B cell (primary cell): Measurements from ENCODE around the gene TMEM14C. TPM values are rescaled to one million over a fixed set of nuclear protein-coding genes. Genes with fewer than 3 reads are reported as not detected.

ENCODE experiments used
- ATAC-seq: fragments of 200-7000 bp; cut with Tn5 transposase; one replicate; pipeline ENCODE4 v1.10.0; 2021; ENCODE audit warnings: low read depth, mild to moderate bottlenecking, moderate number of reproducible peaks, moderate library complexity
- CTCF ChIA-PET: fragments of 350-600 bp; sonication (Branson Sonifier 250); formaldehyde crosslinking; loops from one replicate; lab custom pipeline; 2021; ENCODE audit warnings: antibody characterized with exemption, inconsistent platforms; lab: Charles Lee
- POLR2A ChIA-PET: fragments of 350-600 bp; sonication (Branson Sonifier 250); formaldehyde crosslinking; loops from one replicate; lab custom pipeline; 2021; ENCODE audit warnings: antibody characterized with exemption; lab: Charles Lee
- DNase-seq: peaks from one replicate; pipeline ENCODE4 v3.0.0; 2013
- H2AFZ ChIP-seq: 2 replicates; pipeline ENCODE4 v1.6.1; 2012; ENCODE audit warnings: mild to moderate bottlenecking, low read depth, low read length; ENCODE audit not compliant: insufficient read depth, poor library complexity, severe bottlenecking
- H3K27ac ChIP-seq, 2 donors: 1 replicate in 1 of 2; 2 replicates in 1 of 2; pipeline ENCODE4 v1.5.1; 2012 to 2013; ENCODE audit warnings: low read length in 2 of 2, mild to moderate bottlenecking in 2 of 2, moderate library complexity in 1 of 2
- H3K27me3 ChIP-seq, 4 experiments: fragments of 200-600 bp in 1 of 4; sonication (generic) in 1 of 4; replicated peaks in 1 of 4; 1 replicate in 2 of 4; 2 replicates in 2 of 4; pipeline versions ENCODE4 v1.6.1 to v1.7.0; 2013 to 2016; ENCODE audit warnings: low read length in 3 of 4, mild to moderate bottlenecking in 2 of 4, mixed read lengths in 1 of 4, moderate library complexity in 1 of 4; ENCODE audit not compliant: insufficient read depth in 4 of 4, control insufficient read depth in 3 of 4; ENCODE audit errors: control extremely low read depth in 1 of 4
- H3K36me3 ChIP-seq, 2 experiments: replicated peaks in 1 of 2; 1 replicate in 1 of 2; 2 replicates in 1 of 2; pipeline versions ENCODE4 v1.6.1 to v1.7.1; 2013; ENCODE audit warnings: low read length in 1 of 2; ENCODE audit not compliant: insufficient read depth in 2 of 2, control insufficient read depth in 1 of 2; ENCODE audit errors: control extremely low read depth in 1 of 2, extremely low read depth in 1 of 2
- H3K4me1 ChIP-seq, 2 donors: fragments of 200-600 bp in 1 of 2; sonication (generic) in 1 of 2; 1 replicate in 1 of 2; 2 replicates in 1 of 2; pipeline versions ENCODE4 v1.5.1 to v1.6.1; 2013 to 2017; ENCODE audit warnings: low read length in 2 of 2; ENCODE audit not compliant: control insufficient read depth in 2 of 2, insufficient read depth in 2 of 2
- H3K4me2 ChIP-seq: replicated peaks from 2 replicates; pipeline ENCODE3; 2012; ENCODE audit warnings: mild to moderate bottlenecking, low read depth, low read length; ENCODE audit not compliant: poor library complexity, severe bottlenecking
- H3K4me3 ChIP-seq, 5 experiments: fragments of 200-600 bp in 1 of 5; sonication (generic) in 1 of 5; 1 replicate in 3 of 5; 2 replicates in 2 of 5; pipeline versions ENCODE4 v1.5.1 to v1.7.0; 2011 to 2016; ENCODE audit warnings: low read length in 4 of 5, mild to moderate bottlenecking in 4 of 5, low read depth in 2 of 5, control low read depth in 1 of 5, moderate library complexity in 1 of 5; ENCODE audit not compliant: insufficient read depth in 1 of 5; ENCODE audit errors: control extremely low read depth in 1 of 5, extremely low read depth in 1 of 5
- H3K79me2 ChIP-seq: fragments of 200-600 bp; sonication (generic); one replicate; pipeline ENCODE4 v1.6.0; 2016; ENCODE audit warnings: low read length; ENCODE audit not compliant: control insufficient read depth, insufficient read depth
- H3K9ac ChIP-seq: fragments of 200-600 bp; sonication (generic); 2 replicates; pipeline ENCODE4 v1.6.1; 2017; ENCODE audit warnings: mild to moderate bottlenecking, low read length, moderate library complexity
- H3K9me3 ChIP-seq, 3 donors: one replicate each; pipeline versions ENCODE4 v1.6.1 to v1.7.1; 2013; ENCODE audit warnings: low read length in 2 of 3; ENCODE audit not compliant: control insufficient read depth in 2 of 3, insufficient read depth in 1 of 3; ENCODE audit errors: control extremely low read depth in 1 of 3
- H4K20me1 ChIP-seq: 2 replicates; pipeline ENCODE4 v1.6.0; 2012; ENCODE audit warnings: mild to moderate bottlenecking, low read length; ENCODE audit not compliant: insufficient read depth, control insufficient read depth, poor library complexity, severe bottlenecking
- H3K27ac Mint-ChIP-seq: one replicate; pipeline ENCODE4 v1.8.0; 2021; ENCODE audit warnings: mixed read lengths
- H3K27me3 Mint-ChIP-seq: one replicate; pipeline ENCODE4 v1.8.0; 2021; ENCODE audit warnings: mixed read lengths
- H3K4me1 Mint-ChIP-seq: one replicate; pipeline ENCODE4 v1.8.0; 2021; ENCODE audit warnings: mixed read lengths
- H3K4me3 Mint-ChIP-seq: one replicate; pipeline ENCODE4 v1.8.0; 2021; ENCODE audit warnings: mixed read lengths
- H3K9me3 Mint-ChIP-seq: one replicate; pipeline ENCODE4 v1.8.0; 2022; ENCODE audit warnings: mixed read lengths; ENCODE audit not compliant: insufficient read depth
- EZH2 ChIP-seq: IDR thresholded peaks from 2 replicates; pipeline ENCODE4 v1.6.1; 2012; ENCODE audit warnings: borderline replicate concordance, low read depth, mild to moderate bottlenecking, moderate library complexity, low read length; ENCODE audit not compliant: insufficient read depth, poor library complexity, severe bottlenecking
- WGBS: methylation state at CpG from one replicate; pipeline ENCODE4 v1.1.5; 2013; ENCODE audit warnings: missing lambda C conversion rate; ENCODE audit not compliant: insufficient coverage; 5-methylcytosine and 5-hydroxymethylcytosine counted together
- intact Hi-C: fragments of 100-400 bp; cut with micrococcal nuclease; formaldehyde crosslinking; loops from one replicate; pipeline ENCODE4 v1.10.0; 2022
- polyA plus RNA-seq: library from polyadenylated mRNA; depleted of rRNA; stranded (reverse); fragments of >200 nt; gene quantifications from 2 replicates; pipeline ENCODE4 v1.2.3, GENCODE V29; 2012
- total RNA-seq, 2 donors: library from RNA; stranded (reverse); fragments of 120-200 nt in 1 of 2; gene quantifications; 1 replicate in 1 of 2; 2 replicates in 1 of 2; pipeline versions ENCODE4 v1.2.3 to v1.2.4, GENCODE V29; 2013 to 2022
- TF ChIP-seq, protein P1 (sequence below): fragments of 200-600 bp; IDR thresholded peaks from one replicate; pipeline ENCODE4 v1.8.0; 2022; ENCODE audit warnings: antibody characterized with exemption, mild to moderate bottlenecking

TMEM14C gene
- total and polyA plus RNA-seq, 2 donors (not counting 1 experiment from before 2014, with no cell fraction given), result 31.7 to 39.1 TPM

DNA sequence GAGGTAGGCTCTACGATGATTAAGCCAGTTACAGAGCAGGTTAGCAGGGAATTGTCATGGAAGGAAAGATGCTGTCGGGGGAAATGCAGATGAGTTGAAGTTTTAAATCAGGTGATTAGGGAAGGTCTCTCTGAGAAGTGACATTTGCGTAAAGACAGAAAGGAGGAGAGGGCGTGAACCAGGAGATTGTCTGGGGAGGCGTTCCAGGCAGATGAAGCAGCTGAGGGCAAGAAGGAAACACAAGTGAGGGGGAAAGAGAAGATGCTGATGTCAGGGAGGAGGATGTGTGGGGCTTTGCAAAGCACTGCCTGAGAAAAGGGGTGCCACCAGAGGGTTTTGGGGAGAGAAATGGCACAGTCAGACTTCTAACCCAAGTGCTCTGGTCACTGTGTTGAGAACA is 22.2 kb downstream of the TMEM14C start:
- 96% methylated on average over 5 of the region's 5 CpGs for WGBS
- peaks cover 17 to 25% of the 10 kb centered on the region in 2 donors for H3K4me1 ChIP-seq
- Mint-ChIP-seq H3K9me3 (no peaks in the 10 kb centered on the region), H3K27me3 (no peaks in the 10 kb centered on the region), H3K4me1 (peaks cover 29% of the 10 kb centered on the region), H3K4me3 (no peak overlapping the region), H3K27ac (no peak overlapping the region)
- no peak overlapping the region for H3K9ac ChIP-seq
- TF ChIP-seq, protein P1, sequence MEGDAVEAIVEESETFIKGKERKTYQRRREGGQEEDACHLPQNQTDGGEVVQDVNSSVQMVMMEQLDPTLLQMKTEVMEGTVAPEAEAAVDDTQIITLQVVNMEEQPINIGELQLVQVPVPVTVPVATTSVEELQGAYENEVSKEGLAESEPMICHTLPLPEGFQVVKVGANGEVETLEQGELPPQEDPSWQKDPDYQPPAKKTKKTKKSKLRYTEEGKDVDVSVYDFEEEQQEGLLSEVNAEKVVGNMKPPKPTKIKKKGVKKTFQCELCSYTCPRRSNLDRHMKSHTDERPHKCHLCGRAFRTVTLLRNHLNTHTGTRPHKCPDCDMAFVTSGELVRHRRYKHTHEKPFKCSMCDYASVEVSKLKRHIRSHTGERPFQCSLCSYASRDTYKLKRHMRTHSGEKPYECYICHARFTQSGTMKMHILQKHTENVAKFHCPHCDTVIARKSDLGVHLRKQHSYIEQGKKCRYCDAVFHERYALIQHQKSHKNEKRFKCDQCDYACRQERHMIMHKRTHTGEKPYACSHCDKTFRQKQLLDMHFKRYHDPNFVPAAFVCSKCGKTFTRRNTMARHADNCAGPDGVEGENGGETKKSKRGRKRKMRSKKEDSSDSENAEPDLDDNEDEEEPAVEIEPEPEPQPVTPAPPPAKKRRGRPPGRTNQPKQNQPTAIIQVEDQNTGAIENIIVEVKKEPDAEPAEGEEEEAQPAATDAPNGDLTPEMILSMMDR, result no peak
- TF ChIP-seq EZH2, result no peak
- no peak overlapping the region for H2AFZ ChIP-seq
- no peaks in the 10 kb centered on the region for H4K20me1 ChIP-seq
- DNase-seq (no peak), ATAC-seq (no peak)
- ChIA-PET CTCF (no interaction called here), POLR2A (no interaction called here)
- H3K27me3 ChIP-seq, result no peaks in the 10 kb centered on the region
- H3K9me3 ChIP-seq, result no peaks in the 10 kb centered on the region
- no peak overlapping the region for H3K27ac ChIP-seq
- H3K79me2 ChIP-seq, result peaks cover 29% of the 10 kb centered on the region
- H3K36me3 ChIP-seq, result peaks cover 2 to 7% of the 10 kb centered on the region in 2 experiments
- H3K4me2 ChIP-seq, result no peak overlapping the region
- no peak overlapping the region for H3K4me3 ChIP-seq
- intact Hi-C loops, result loop anchor here (5.0 kb wide), 2 partner anchors 343 to 792 kb away; partner anchors contain the start of gene TMEM170B

DNA sequence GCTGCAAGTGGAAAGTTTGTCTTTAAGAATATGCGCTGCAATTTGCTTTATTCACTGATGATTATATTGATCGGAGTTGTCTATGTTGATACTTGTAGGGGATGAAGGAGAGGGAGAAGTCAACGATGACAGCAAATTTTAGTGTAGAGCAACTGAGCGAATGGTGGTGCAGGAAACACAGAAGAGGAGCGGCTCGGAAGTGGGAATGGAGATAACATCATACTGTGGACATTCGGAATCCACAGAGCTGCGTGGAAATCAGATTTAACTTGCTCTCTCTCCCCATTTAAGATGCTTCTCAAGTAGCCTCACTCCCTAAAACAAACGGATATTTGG is 24.0 kb downstream of the TMEM14C start:
- POLR2A ChIA-PET, result interaction anchor here (0.5 to 1.5 kb wide), 5 partner anchors 14 to 52 kb away, joined by 3 to 9 read pairs (median 3); partner anchors contain the start of genes C6orf52, PAK1IP1 and TMEM14C

More for the DNA sequence above, 24.0 kb downstream of the TMEM14C start:
- peaks cover 4 to 17% of the 10 kb centered on the region in 2 experiments for H3K36me3 ChIP-seq
- no peaks in the 10 kb centered on the region for H3K27me3 ChIP-seq
- H3K4me3 Mint-ChIP-seq, result peak overlapping the region; percentile 95
- peak overlapping the region; percentile 86 for H3K4me2 ChIP-seq
- H3K27me3 Mint-ChIP-seq, result no peaks in the 10 kb centered on the region
- TF ChIP-seq EZH2, result no peak
- TF ChIP-seq, protein P1, result no peak
- peaks cover 36% of the 10 kb centered on the region for H3K79me2 ChIP-seq
- peak overlapping the region in 1 of 2 donors; percentile 76 for H3K27ac ChIP-seq
- peak overlapping the region; percentile 91 for H3K27ac Mint-ChIP-seq
- peaks cover 7% of the 10 kb centered on the region for H4K20me1 ChIP-seq
- H2AFZ ChIP-seq, result peak overlapping the region; percentile 91
- H3K4me1 ChIP-seq, result peaks cover 17 to 25% of the 10 kb centered on the region in 2 donors
- peaks cover 29% of the 10 kb centered on the region for H3K4me1 Mint-ChIP-seq
- ATAC-seq (no peak), DNase-seq (no peak)
- peak overlapping the region; percentile 64 to 89 (median 85) for H3K4me3 ChIP-seq
- H3K9me3 ChIP-seq, result no peaks in the 10 kb centered on the region
- intact Hi-C loops, result loop anchor here (1.0 to 5.0 kb wide), 8 partner anchors 24 to 790 kb away; partner anchors contain the start of genes C6orf52, MAK, PAK1IP1 and SMIM13
- CTCF ChIA-PET, result interaction anchor here (0.6 to 4.2 kb wide), 6 partner anchors 10 to 271 kb away, joined by 3 to 18 read pairs (median 3); no protein-coding TSS in a partner anchor
- WGBS, result 44% methylated on average over 9 of the region's 9 CpGs
- peak overlapping the region; percentile 79 for H3K9ac ChIP-seq
- no peaks in the 10 kb centered on the region for H3K9me3 Mint-ChIP-seq
